ENCODE results near the gene NLRP1. TPM values are rescaled to one million over a fixed set of nuclear protein-coding genes. Genes with fewer than 3 reads are reported as not detected.
"Not testable (repeated sequence)": the region's sequence is repeated elsewhere in the genome, so short reads cannot be mapped to it uniquely, and the experiment has no call there.

NLRP1 gene
- total RNA-seq, 1 experiment from 2014 or later, result not detected

GRCh38 chr17:5587438-5588032, 3.2 kb upstream of the NLRP1 start:
- DNase-seq (ENCODE audit: low spot score), result peak; percentile 69

- DNase-seq (ENCODE audit: low spot score), result no peak
Observed at GRCh38 chr17:5585836-5586521, 1.7 kb upstream of the NLRP1 start.

- DNase-seq (ENCODE audit: low spot score), result no peak
Observed at GRCh38 chr17:5585287-5585794, 1.0 kb upstream of the NLRP1 start.

- DNase-seq (ENCODE audit: low spot score), result no peak
Observed at GRCh38 chr17:5583426-5584382, 605 bp downstream of the NLRP1 start.

GRCh38 chr17:5582209-5583185, 1.8 kb downstream of the NLRP1 start:
- DNase-seq (ENCODE audit: low spot score), result no peak

GRCh38 chr17:5581655-5582054, 2.7 kb downstream of the NLRP1 start:
- no peak for DNase-seq (ENCODE audit: low spot score)

- DNase-seq (ENCODE audit: low spot score), result no peak
Observed at GRCh38 chr17:5580969-5581368, 3.3 kb downstream of the NLRP1 start.

GRCh38 chr17:5580367-5580766, 3.9 kb downstream of the NLRP1 start:
- DNase-seq (ENCODE audit: low spot score), result no peak

GRCh38 chr17:5578768-5579167, 5.5 kb downstream of the NLRP1 start:
- not testable (repeated sequence) for DNase-seq (ENCODE audit: low spot score)

- DNase-seq (ENCODE audit: low spot score), result not testable (repeated sequence)
Observed at GRCh38 chr17:5573017-5573416, 11.3 kb downstream of the NLRP1 start.

GRCh38 chr17:5571281-5571680, 13.0 kb downstream of the NLRP1 start:
- DNase-seq (ENCODE audit: low spot score), result no peak

- DNase-seq (ENCODE audit: low spot score), result no peak
Observed at GRCh38 chr17:5565808-5566207, 18.5 kb downstream of the NLRP1 start.

- DNase-seq (ENCODE audit: low spot score), result no peak
Observed at GRCh38 chr17:5563456-5563855, 20.9 kb downstream of the NLRP1 start.

- DNase-seq (ENCODE audit: low spot score), result no peak
Observed at GRCh38 chr17:5562661-5563360, 21.5 kb downstream of the NLRP1 start.

GRCh38 chr17:5561736-5562571, 22.4 kb downstream of the NLRP1 start:
- DNase-seq (ENCODE audit: low spot score), result no peak

GRCh38 chr17:5560361-5560988, 23.8 kb downstream of the NLRP1 start:
- DNase-seq (ENCODE audit: low spot score), result no peak

- DNase-seq (ENCODE audit: low spot score), result no peak
Observed at GRCh38 chr17:5558815-5559785, 25.2 kb downstream of the NLRP1 start.

GRCh38 chr17:5557990-5558389, 26.3 kb downstream of the NLRP1 start:
- no peak for DNase-seq (ENCODE audit: low spot score)

Measured in HT-29 (cell line).